Hepatocyte (in vitro differentiated cells): ENCODE results near the gene ZNF91. TPM values are rescaled to one million over a fixed set of nuclear protein-coding genes. Genes with fewer than 3 reads are reported as not detected.
A peak's percentile ranks its signal among the peaks of the same experiment; 100 is the strongest.
"Not testable (repeated sequence)": the region's sequence is repeated elsewhere in the genome, so short reads cannot be mapped to it uniquely, and the experiment has no call there.

Experiments
- DNase-seq: peaks from one replicate; pipeline ENCODE4 v3.0.0-alpha.2; 2016; ENCODE audit warnings: low spot score
- H2AFZ ChIP-seq: fragments of 200-600 bp; sonication (generic); 2 replicates; pipeline ENCODE4 v1.6.0; 2016; ENCODE audit warnings: antibody characterized with exemption, mild to moderate bottlenecking
- H3K27ac ChIP-seq: fragments of 200-600 bp; sonication (generic); 2 replicates; pipeline ENCODE4 v1.5.1; 2016; ENCODE audit warnings: mild to moderate bottlenecking
- H3K27me3 ChIP-seq: fragments of 200-600 bp; sonication (generic); 2 replicates; pipeline ENCODE4 v1.6.1; 2016
- H3K36me3 ChIP-seq: fragments of 200-600 bp; sonication (generic); replicated peaks from 2 replicates; pipeline ENCODE4 v1.5.1; 2016; ENCODE audit warnings: low read depth; ENCODE audit not compliant: insufficient read depth
- H3K4me1 ChIP-seq: fragments of 200-600 bp; sonication (generic); 2 replicates; pipeline ENCODE4 v1.5.1; 2016; ENCODE audit warnings: mild to moderate bottlenecking, moderate library complexity; ENCODE audit not compliant: insufficient read depth
- H3K4me2 ChIP-seq: fragments of 200-600 bp; sonication (generic); 2 replicates; pipeline ENCODE4 v1.6.0; 2016
- H3K4me3 ChIP-seq: fragments of 200-600 bp; sonication (generic); 2 replicates; pipeline ENCODE4 v1.5.1; 2016; ENCODE audit warnings: mild to moderate bottlenecking
- H3K79me2 ChIP-seq: fragments of 200-600 bp; sonication (generic); 2 replicates; pipeline ENCODE4 v1.6.0; 2017; ENCODE audit warnings: mild to moderate bottlenecking
- H3K9me2 ChIP-seq: fragments of 200-600 bp; sonication (generic); replicated peaks from 2 replicates; pipeline ENCODE4 v1.6.0; 2017; ENCODE audit warnings: mild to moderate bottlenecking; ENCODE audit not compliant: insufficient read depth
- H3K9me3 ChIP-seq: fragments of 200-600 bp; sonication (generic); 2 replicates; pipeline ENCODE4 v1.5.1; 2016; ENCODE audit warnings: low read depth, mild to moderate bottlenecking
- H4K20me1 ChIP-seq: fragments of 200-600 bp; sonication (generic); 2 replicates; pipeline ENCODE4 v1.6.0; 2016; ENCODE audit warnings: mild to moderate bottlenecking; ENCODE audit not compliant: insufficient read depth, poor library complexity, severe bottlenecking
- CTCF ChIP-seq: fragments of 200-600 bp; sonication (generic); IDR thresholded peaks from 2 replicates; pipeline ENCODE4 v1.5.1; 2016; ENCODE audit warnings: antibody characterized with exemption, mild to moderate bottlenecking; ENCODE audit not compliant: poor library complexity
- EZH2 ChIP-seq: fragments of 200-600 bp; sonication (generic); IDR thresholded peaks from 2 replicates; pipeline ENCODE4 v1.6.1; 2016; ENCODE audit warnings: antibody characterized with exemption, mild to moderate bottlenecking, borderline replicate concordance
- EZH2phosphoT487 ChIP-seq: fragments of 200-600 bp; sonication (generic); IDR thresholded peaks from one replicate; pipeline ENCODE4 v1.6.1; 2018; ENCODE audit warnings: antibody characterized with exemption, mild to moderate bottlenecking, low read depth, moderate library complexity; ENCODE audit not compliant: unreplicated experiment, severe bottlenecking
- WGBS: methylation state at CpG from one replicate; pipeline ENCODE4 v1.1.6; 2016; ENCODE audit warnings: low lambda C conversion rate; ENCODE audit errors: missing lambda C conversion rate; 5-methylcytosine and 5-hydroxymethylcytosine counted together
- polyA plus RNA-seq: library from polyadenylated mRNA; unstranded; fragments of >200 nt; fragmentation: Nextera tagmentation; extraction: Ambion mirVana; gene quantifications from 2 replicates; pipeline ENCODE4 v1.2.1, GENCODE V29; 2016
- total RNA-seq: library from RNA; depleted of rRNA; stranded (reverse); fragments of >200 nt; gene quantifications from 2 replicates; pipeline ENCODE4 v1.2.3, GENCODE V29; 2014

Gene ZNF91
- total and polyA plus RNA-seq, 2 experiments from 2014 or later, result 25.2 to 68.3 TPM

- WGBS, result 63% methylated on average over 3 of the region's 3 CpGs
- H3K9me3 ChIP-seq, result no peaks in the 10 kb centered on the region
- H3K79me2 ChIP-seq, result no peaks in the 10 kb centered on the region
- peaks cover 21% of the 10 kb centered on the region for H3K4me1 ChIP-seq
- no peak overlapping the region for H2AFZ ChIP-seq
- H3K27ac ChIP-seq, result peak overlapping the region; percentile 92
- no peaks in the 10 kb centered on the region for H4K20me1 ChIP-seq
- peak; percentile 27 for DNase-seq
- peak overlapping the region; percentile 63 for H3K4me2 ChIP-seq
- no peaks in the 10 kb centered on the region for H3K36me3 ChIP-seq
- no peaks in the 10 kb centered on the region for H3K27me3 ChIP-seq
- H3K9me2 ChIP-seq, result no peaks in the 10 kb centered on the region
- no peak for TF ChIP-seq EZH2phosphoT487
- no peak for TF ChIP-seq CTCF
- no peak overlapping the region for H3K4me3 ChIP-seq
Observed at GRCh38 chr19:23403052-23403451, 7.8 kb upstream of the ZNF91 start.

- no peaks in the 10 kb centered on the region for H3K79me2 ChIP-seq
- no peaks in the 10 kb centered on the region for H3K27me3 ChIP-seq
- H2AFZ ChIP-seq, result no peak overlapping the region
- H3K36me3 ChIP-seq, result no peaks in the 10 kb centered on the region
- no peak overlapping the region for H3K4me2 ChIP-seq
- no peaks in the 10 kb centered on the region for H3K9me3 ChIP-seq
- no peaks in the 10 kb centered on the region for H3K9me2 ChIP-seq
- no peak overlapping the region for H3K4me3 ChIP-seq
- WGBS, result 97% methylated on average over 2 of the region's 2 CpGs
- no peak for DNase-seq
- H4K20me1 ChIP-seq, result no peaks in the 10 kb centered on the region
- peak overlapping the region; percentile 92 for H3K27ac ChIP-seq
- peaks cover 21% of the 10 kb centered on the region for H3K4me1 ChIP-seq
- TF ChIP-seq CTCF (no peak), EZH2 (no peak), EZH2phosphoT487 (no peak)
Observed at GRCh38 chr19:23402388-23402787, 7.1 kb upstream of the ZNF91 start.

- DNase-seq, result peak; percentile 30
- no peak overlapping the region for H2AFZ ChIP-seq
- no peak for TF ChIP-seq CTCF
- no peak for TF ChIP-seq EZH2
- no peak for TF ChIP-seq EZH2phosphoT487
- H3K79me2 ChIP-seq, result peaks cover 2% of the 10 kb centered on the region
- peaks cover 21% of the 10 kb centered on the region for H3K4me1 ChIP-seq
- H3K4me3 ChIP-seq, result no peak overlapping the region
- H3K36me3 ChIP-seq, result no peaks in the 10 kb centered on the region
- no peaks in the 10 kb centered on the region for H3K27me3 ChIP-seq
- no peaks in the 10 kb centered on the region for H3K9me3 ChIP-seq
- peak overlapping the region; percentile 92 for H3K27ac ChIP-seq
- H3K9me2 ChIP-seq, result no peaks in the 10 kb centered on the region
- H3K4me2 ChIP-seq, result no peak overlapping the region
- 89% methylated on average over 4 of the region's 4 CpGs for WGBS
- H4K20me1 ChIP-seq, result no peaks in the 10 kb centered on the region
Observed at GRCh38 chr19:23401086-23401610, 5.9 kb upstream of the ZNF91 start.

- Histone ChIP-seq H3K27ac (peak overlapping the region; percentile 92), H3K4me1 (peaks cover 20% of the 10 kb centered on the region), H3K27me3 (no peaks in the 10 kb centered on the region), H3K79me2 (peaks cover 14% of the 10 kb centered on the region), H3K9me3 (no peaks in the 10 kb centered on the region), H2AFZ (no peak overlapping the region), H4K20me1 (no peaks in the 10 kb centered on the region), H3K9me2 (no peaks in the 10 kb centered on the region), H3K36me3 (no peaks in the 10 kb centered on the region), H3K4me3 (no peak overlapping the region), H3K4me2 (no peak overlapping the region)
- WGBS, result 81% methylated on average over 3 of the region's 3 CpGs
- no peak for TF ChIP-seq CTCF
- TF ChIP-seq EZH2phosphoT487, result no peak
- TF ChIP-seq EZH2, result no peak
- no peak for DNase-seq
Observed at GRCh38 chr19:23399443-23399842, 4.2 kb upstream of the ZNF91 start.

GRCh38 chr19:23395722-23396117 is 449 bp upstream of the ZNF91 start:
- WGBS, result 95% methylated on average over 10 of the region's 10 CpGs
- not testable (repeated sequence) for DNase-seq, H4K20me1 ChIP-seq, H3K9me2 ChIP-seq, H3K4me3 ChIP-seq, H3K9me3 ChIP-seq, H3K36me3 ChIP-seq, H3K27me3 ChIP-seq
- Histone ChIP-seq H3K79me2 (peaks cover 50% of the 10 kb centered on the region), H3K27ac (peak overlapping the region; percentile 53), H3K4me2 (peak overlapping the region; percentile 16), H3K4me1 (peaks cover 24% of the 10 kb centered on the region), H2AFZ (peak overlapping the region; percentile 4)
